GM12878 (cell line): ENCODE results near the gene CCM2. TPM values are rescaled to one million over a fixed set of nuclear protein-coding genes. Genes with fewer than 3 reads are reported as not detected.

Experiments
- KAT2A ChIP-seq: conservative IDR thresholded peaks from 2 replicates; pipeline ENCODE4 v1.6.1; 2011; ENCODE audit warnings: low read depth, low read length; ENCODE audit not compliant: control insufficient read depth
- MYB ChIP-seq: fragments of 150-350 bp; IDR thresholded peaks from 2 replicates; pipeline ENCODE4 v1.6.1; 2014; ENCODE audit warnings: mild to moderate bottlenecking, low read depth, low read length, borderline replicate concordance
- RCOR1 ChIP-seq: conservative IDR thresholded peaks from 2 replicates; pipeline ENCODE4 v1.6.1; 2012; ENCODE audit warnings: low read depth, low read length, improper control_type of control experiment
- SMC3 ChIP-seq: IDR thresholded peaks from 2 replicates; pipeline ENCODE4 v1.6.1; 2011; ENCODE audit warnings: low read length, improper control_type of control experiment, borderline replicate concordance
- polyA plus RNA-seq, 11 experiments: library from polyadenylated mRNA; depleted of rRNA in 4 of 11; unstranded in 6 of 11; stranded (reverse) in 5 of 11; fragments of >200 nt; fragmentation: Nextera tagmentation in 4 of 11; fragmentation: Illumina TruSeq in 1 of 11; extraction: Ambion mirVana in 4 of 11; extraction: Trizol in 1 of 11; gene quantifications; 1 replicate in 1 of 11; 2 replicates in 10 of 11; pipeline versions ENCODE4 v1.2.1 to v1.2.3, GENCODE V29; 2011 to 2016; ENCODE audit warnings: inconsistent platforms in 2 of 11, missing spikeins in 2 of 11, low read depth in 1 of 11
- total RNA-seq, 4 experiments: library from RNA; depleted of rRNA in 3 of 4; stranded (reverse); fragments of >200 nt in 3 of 4; fragmentation: Illumina TruSeq in 1 of 4; extraction: Trizol in 1 of 4; gene quantifications; 2 replicates each; pipeline versions ENCODE4 v1.2.1 to v1.2.3, GENCODE V29; 2013 to 2021
- TF ChIP-seq, protein P1 (sequence below): fragments of 450-650 bp; IDR thresholded peaks from 2 replicates; pipeline ENCODE4 v1.6.1; 2017; ENCODE audit warnings: antibody characterized with exemption, mild to moderate bottlenecking, moderate library complexity

Gene CCM2
- total and polyA plus RNA-seq, 10 of the 15 experiments (the other 5 are each of a cell fraction or from before 2014, with no cell fraction given), result 1.00 to 82.3 (median 48.7) TPM

GRCh38 chr7:44978511-44979366 lies 21.3 kb upstream of the CCM2 start, which contains the start of gene MYO1G (continued):
- TF ChIP-seq, protein P1, sequence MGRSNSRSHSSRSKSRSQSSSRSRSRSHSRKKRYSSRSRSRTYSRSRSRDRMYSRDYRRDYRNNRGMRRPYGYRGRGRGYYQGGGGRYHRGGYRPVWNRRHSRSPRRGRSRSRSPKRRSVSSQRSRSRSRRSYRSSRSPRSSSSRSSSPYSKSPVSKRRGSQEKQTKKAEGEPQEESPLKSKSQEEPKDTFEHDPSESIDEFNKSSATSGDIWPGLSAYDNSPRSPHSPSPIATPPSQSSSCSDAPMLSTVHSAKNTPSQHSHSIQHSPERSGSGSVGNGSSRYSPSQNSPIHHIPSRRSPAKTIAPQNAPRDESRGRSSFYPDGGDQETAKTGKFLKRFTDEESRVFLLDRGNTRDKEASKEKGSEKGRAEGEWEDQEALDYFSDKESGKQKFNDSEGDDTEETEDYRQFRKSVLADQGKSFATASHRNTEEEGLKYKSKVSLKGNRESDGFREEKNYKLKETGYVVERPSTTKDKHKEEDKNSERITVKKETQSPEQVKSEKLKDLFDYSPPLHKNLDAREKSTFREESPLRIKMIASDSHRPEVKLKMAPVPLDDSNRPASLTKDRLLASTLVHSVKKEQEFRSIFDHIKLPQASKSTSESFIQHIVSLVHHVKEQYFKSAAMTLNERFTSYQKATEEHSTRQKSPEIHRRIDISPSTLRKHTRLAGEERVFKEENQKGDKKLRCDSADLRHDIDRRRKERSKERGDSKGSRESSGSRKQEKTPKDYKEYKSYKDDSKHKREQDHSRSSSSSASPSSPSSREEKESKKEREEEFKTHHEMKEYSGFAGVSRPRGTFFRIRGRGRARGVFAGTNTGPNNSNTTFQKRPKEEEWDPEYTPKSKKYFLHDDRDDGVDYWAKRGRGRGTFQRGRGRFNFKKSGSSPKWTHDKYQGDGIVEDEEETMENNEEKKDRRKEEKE, result no peak
- TF ChIP-seq RCOR1 (0 out of 2 replicates have a peak, but pooled peaks have one; percentile 20), KAT2A (no peak), SMC3 (peak; percentile 25; the same call in 1 of the 2 replicates), MYB (peak; percentile 91)
